Measurements from ENCODE around the gene FSTL4. TPM values are rescaled to one million over a fixed set of nuclear protein-coding genes. Genes with fewer than 3 reads are reported as not detected.
"Not testable (repeated sequence)": the region's sequence is repeated elsewhere in the genome, so short reads cannot be mapped to it uniquely, and the experiment has no call there.

The FSTL4 gene
- polyA plus RNA-seq, 3 donors: 0.76 to 1.8 (median 0.89) TPM

GRCh38 chr5:133460172-133460758 is 152.1 kb downstream of the FSTL4 start:
- DNase-seq (ENCODE audit: low read depth in 3 of 3, low spot score in 2 of 3): no peak

DNA sequence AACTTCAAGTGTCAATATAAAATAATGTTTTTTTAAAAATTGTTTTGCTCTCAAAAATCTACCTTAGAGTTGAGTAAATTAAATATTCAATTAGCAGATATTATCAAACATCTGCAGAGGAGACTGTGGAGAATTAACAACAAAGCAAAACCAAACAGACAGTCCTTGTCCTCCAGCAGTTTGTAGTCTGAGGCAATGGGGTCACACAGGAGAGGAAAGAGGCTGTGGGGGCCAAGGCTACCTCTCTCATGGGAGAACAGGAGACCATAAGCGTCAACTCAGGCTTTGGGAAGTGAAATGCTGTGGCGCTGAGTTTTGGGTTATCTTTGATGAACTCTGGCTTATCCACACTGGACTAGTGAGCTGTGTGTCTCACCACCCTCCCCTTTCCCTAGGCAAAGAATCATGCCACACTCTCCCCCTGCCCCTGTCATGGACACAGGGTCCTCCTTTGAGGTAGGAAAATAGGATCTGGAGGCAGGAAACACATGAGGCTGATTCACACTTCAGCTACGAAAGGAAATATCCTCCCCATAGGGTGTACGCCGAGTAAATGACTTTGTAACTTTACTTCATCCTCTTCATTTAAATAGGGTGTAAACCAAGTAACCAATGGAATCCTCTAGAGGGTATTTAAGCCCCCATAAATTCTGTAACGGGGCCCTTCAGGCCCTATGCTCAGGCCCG is 152.7 kb downstream of the FSTL4 start:
- no peak for DNase-seq (ENCODE audit: low read depth in 3 of 3, low spot score in 2 of 3)

DNA sequence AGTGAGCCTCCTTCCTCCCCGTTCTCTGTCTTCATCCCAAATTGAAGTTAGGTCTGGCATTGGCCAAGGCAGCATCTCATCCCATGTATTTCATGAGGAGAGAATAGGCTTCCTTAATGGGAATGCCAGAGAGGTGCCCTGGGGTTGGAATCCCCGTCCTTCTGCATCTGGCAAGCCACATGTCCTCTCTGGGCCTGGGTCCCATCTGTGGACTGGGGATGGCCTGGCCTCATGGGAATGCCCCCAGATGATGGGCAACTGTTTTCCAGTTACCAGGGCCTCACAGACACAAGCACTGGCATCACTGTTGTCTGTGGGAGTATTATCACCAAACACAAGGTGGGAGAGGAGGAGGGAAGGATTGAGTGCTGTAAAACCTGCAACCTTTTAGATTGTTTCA is 153.9 kb downstream of the FSTL4 start:
- no peak for DNase-seq (ENCODE audit: low read depth in 3 of 3, low spot score in 2 of 3)

DNA sequence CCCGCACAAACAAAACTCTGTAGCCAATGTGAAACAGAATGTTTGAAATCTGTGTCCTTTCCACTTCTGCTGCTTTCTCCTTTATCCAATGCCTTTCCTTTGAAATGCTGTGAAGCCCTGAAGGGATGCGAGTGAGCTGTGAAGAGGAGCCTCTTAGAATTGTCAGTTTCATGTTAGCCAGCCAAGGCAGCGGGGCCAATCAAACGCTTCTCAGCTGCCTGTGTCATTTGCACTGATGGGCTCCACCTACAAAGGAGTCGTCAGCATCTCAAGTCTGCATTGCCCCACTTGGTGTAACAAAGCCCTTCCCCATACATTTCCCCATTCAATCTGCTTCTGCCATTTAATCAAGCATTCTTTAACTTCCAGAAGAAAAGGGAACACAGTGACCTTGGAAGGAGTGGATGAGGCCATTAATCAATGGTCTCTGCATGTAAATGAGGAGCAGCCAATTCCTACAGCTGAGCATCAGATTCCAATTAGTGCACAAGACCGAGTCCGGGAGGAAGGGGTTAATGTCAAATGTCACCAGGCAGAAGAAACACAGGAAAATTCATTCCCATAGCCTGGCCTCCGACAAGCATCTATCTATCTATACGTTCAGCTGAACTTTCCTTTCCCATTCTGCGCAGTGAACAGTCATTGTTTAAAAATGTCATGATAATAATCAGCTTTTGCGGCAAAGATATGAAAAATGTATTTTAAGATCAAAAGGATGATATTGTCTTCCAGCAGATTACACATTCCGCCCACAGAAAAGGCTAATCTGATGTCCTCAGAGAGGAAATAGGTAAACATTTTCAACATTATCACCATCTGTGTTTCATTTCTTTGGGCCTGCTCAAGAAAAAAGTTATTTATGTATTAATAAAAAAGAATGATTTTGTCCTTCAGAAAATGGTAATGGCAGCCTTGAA is 154.6 kb downstream of the FSTL4 start:
- no peak for DNase-seq (ENCODE audit: low read depth in 3 of 3, low spot score in 2 of 3)

DNA sequence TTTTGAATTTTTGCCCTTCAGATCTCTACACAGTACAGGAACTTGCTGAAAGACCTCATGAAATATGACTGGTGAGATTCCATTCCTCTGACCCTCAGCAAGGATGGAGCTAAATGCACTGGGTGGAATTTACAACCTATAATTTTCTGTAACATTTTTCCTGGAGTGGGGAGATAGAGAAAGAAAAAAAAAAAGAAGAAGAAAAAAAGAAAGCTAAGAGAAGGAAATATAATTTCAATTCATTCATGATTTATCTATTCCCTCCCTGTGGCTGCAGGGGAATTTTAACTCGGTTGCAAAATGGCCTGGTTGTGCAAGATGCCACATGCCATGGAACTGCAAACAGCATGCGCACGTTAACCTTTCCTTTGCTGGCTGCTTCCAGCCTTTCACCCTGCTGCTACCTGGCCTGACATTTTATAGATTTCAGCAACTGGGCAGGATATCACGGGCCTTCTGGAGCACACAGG is 155.4 kb downstream of the FSTL4 start:
- DNase-seq (ENCODE audit: low read depth in 3 of 3, low spot score in 2 of 3): no peak

DNA sequence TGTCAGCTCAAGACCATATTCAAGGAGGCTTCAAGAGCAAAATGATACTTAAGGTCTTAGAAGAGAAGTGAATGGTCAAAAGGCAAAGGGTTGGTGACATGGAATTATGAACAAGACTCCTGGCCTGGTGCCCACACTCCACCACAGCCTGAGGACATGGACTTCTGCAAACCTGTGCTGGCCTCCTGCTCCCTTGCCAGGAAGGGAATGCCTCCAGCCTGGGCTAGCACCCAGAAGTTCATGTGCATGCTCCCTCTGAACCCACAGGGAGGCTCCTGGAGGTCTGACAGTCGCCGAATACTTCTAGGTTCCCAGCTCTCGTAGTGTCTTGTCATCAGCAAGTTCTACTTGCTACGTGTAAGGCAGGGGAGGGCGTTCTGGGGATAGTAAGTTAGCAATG is 156.7 kb downstream of the FSTL4 start:
- DNase-seq (ENCODE audit: low read depth in 3 of 3, low spot score in 2 of 3): no peak

- no peak for DNase-seq (ENCODE audit: low read depth in 3 of 3, low spot score in 2 of 3)
Observed at GRCh38 chr5:133454442-133454841, 157.9 kb downstream of the FSTL4 start.

DNA sequence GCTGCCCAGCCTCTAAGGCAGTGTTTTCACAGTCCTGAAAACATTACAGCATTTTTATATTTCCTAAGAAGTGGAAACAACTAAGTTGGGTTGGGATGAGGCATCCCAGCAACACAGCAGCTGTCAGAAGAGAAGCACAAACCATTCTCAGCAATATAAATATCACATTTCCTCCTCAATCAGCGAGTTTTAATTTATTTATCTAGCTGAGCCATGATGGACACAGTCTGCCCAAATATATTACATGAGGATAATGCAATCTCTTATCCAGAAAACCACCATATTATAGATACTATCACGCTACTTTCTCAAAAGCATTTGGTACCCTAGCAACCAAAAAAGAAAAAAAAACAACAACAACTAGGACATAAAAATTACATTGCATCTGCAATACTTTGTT is 158.5 kb downstream of the FSTL4 start:
- DNase-seq (ENCODE audit: low read depth in 3 of 3, low spot score in 2 of 3): no peak

DNA sequence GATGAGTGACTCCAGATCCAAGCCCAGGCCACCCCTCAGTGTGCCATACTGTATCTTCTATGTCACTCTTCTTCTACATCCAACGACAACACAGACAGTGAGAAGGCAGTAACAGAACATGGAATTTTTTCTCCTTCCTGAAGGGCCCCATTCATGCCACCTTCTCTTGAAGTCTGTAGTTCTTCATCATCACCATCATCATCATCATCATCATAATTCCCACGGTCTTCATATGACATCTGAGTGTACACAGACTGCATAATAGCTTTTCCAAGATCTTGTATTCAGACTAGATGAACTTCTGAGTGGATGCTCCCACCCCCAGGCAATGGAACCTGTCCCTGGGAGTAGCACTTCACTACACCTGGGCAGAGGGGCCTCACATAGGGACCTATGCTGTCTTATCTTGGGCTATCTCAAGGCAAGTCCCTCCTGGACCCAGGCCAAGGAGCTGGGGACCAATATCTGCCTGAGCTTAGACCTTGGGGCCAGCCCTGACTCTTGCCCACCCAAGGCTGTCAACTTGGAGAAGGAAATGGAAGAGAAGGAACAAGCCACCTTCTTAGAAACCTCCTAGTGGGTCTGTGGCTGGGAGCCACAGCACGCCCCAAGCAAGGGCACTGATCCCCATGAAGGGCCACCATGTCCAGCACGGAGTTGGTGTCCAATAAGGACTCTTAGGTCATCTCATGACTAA is 159.1 kb downstream of the FSTL4 start:
- DNase-seq (ENCODE audit: low read depth in 3 of 3, low spot score in 2 of 3): no peak

DNA sequence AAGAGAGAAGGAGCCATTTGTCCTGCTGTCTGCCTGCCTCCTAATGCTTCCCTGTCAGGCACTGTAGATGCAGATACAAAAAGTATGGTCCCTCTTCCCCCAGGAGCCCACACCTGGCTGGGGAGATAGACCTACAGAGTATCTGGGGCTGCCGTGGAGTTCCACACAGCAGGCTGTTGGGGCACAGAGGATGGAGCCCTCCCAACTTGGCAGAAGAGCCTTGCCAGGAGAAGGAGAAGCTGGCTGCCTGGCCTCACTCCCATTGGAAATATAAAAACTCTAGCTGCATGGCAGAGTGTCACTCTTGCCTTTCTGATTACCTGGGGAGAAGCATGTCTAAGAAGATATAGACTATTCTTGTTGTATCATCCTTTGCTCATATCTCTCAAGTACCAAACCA is 160.4 kb downstream of the FSTL4 start:
- no peak for DNase-seq (ENCODE audit: low read depth in 3 of 3, low spot score in 2 of 3)

GRCh38 chr5:133450286-133450685 is 162.1 kb downstream of the FSTL4 start:
- DNase-seq (ENCODE audit: low read depth in 3 of 3, low spot score in 2 of 3): no peak

GRCh38 chr5:133449181-133449580 is 163.2 kb downstream of the FSTL4 start:
- no peak for DNase-seq (ENCODE audit: low read depth in 3 of 3, low spot score in 2 of 3)

GRCh38 chr5:133446440-133446839 is 165.9 kb downstream of the FSTL4 start:
- DNase-seq (ENCODE audit: low read depth in 3 of 3, low spot score in 2 of 3): no peak

DNA sequence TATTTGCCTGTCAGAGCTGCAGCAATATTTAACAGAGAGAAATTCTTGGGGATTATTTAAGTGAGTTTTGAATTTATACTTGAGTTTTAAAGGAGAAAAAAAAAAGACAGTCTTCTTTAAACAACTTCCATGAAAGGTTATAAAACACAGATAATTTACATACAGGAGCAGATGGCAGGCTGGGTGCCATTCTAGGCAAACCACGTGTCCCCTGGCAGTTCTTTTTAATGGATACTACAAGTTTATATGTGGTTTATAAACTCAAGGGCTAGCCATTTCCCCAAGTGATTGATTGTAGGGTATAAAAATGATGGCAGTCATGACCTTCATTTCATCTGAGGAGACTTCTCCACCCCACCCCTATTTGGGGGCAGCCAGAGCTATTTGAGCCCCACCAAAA is 166.6 kb downstream of the FSTL4 start:
- no peak for DNase-seq (ENCODE audit: low read depth in 3 of 3, low spot score in 2 of 3)

DNA sequence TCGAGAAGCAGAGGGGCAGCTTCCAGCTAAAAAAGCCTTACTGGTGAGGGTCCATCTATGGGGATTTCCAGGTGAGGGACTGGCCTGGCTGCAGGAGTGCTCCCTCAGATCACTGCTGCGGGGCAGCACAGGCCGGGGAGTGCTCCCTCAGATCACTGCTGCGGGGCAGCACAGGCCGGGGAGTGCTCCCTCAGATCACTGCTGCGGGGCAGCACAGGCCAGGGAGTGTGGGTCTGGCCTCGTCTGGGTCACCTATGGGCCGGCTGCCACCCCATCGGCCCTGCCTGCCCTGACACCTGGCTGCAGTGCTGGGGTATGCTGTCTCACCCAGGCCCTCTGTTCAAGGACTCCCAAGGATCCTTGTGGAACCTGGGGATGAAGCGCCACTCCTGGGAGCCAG is 167.1 kb downstream of the FSTL4 start:
- not testable (repeated sequence) for DNase-seq (ENCODE audit: low read depth in 3 of 3, low spot score in 2 of 3)

DNA sequence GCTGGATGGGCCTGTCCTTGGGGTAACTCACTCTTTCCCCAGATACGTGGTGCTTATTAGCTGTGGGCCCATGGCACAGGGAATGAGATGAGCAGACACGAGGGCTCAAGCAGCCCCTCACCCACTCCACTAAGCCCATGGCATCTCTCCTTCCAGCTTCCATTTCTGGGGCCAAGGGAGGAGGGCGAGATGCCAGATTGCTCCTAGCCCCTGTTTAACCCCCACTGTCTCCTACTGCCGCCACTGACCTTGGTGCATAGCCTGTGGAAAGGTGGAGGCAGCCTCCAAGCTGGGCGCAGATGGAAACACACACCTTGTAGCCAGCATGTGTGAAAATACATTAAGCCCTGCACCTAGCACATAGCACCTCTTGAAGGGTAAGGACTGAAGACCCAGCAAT is 167.6 kb downstream of the FSTL4 start:
- DNase-seq (ENCODE audit: low read depth in 3 of 3, low spot score in 2 of 3): no peak

DNA sequence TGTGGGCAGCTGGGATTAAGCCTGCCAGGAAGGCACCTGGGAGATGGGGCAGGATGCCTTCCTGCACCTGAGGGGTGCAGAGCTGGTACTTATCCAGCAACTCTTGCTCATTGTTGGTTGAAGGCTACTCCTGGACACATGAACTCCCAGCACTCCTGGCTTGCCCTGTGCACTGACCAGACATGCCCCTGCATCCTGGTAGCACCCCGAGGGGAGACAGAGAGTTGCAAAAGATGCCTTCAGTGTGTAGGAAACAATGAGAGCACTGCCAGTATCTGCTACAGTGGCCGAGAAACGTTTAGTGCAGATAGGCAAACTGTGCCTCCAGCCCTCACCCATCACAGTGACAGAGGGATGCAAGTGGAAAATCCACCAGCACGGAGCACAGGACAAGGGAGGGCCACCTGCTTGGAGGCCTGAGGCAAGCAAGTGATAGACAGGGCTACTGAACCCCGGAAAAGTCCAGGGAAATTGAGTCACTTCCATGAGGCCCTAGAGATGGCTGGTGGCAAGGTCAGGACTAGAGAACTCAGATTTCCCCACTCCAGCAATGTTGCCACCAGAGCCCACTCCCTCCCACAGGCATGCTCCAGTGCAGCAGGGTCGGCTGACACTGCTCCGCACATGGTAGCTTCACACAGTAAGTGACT is 171.1 kb downstream of the FSTL4 start:
- DNase-seq (ENCODE audit: low read depth in 3 of 3, low spot score in 2 of 3): no peak

GRCh38 chr5:133440467-133441115 is 171.8 kb downstream of the FSTL4 start:
- DNase-seq (ENCODE audit: low read depth in 3 of 3, low spot score in 2 of 3): no peak

- DNase-seq (ENCODE audit: low read depth in 3 of 3, low spot score in 2 of 3): no peak
Observed at GRCh38 chr5:133439859-133440258, 172.5 kb downstream of the FSTL4 start.

DNA sequence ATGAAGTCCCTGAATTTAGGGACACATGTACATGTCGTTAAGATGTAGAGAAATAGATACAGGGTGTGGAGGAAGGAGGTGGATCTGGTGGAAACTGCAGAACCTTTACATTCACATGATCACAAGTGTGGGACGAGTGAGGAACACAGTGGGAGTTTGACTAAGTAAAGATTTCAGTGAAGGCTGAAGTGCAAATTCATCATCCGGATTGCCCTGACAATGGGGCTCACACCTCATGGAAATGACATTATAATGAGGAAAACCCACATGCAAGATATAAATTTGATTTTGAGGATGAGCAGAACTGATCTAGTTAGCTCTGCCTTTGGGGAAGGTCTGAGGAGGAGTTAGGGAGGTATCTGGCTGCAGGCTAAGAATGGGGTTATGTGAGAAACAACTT is 173.9 kb downstream of the FSTL4 start:
- DNase-seq (ENCODE audit: low read depth in 3 of 3, low spot score in 2 of 3): no peak

All from right renal cortex interstitium (tissue), 3 donors.